ENCODE measurements around the gene HIGD2B.

Gene HIGD2B, protein sequence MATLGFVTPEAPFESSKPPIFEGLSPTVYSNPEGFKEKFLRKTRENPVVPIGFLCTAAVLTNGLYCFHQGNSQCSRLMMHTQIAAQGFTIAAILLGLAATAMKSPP

DNA sequence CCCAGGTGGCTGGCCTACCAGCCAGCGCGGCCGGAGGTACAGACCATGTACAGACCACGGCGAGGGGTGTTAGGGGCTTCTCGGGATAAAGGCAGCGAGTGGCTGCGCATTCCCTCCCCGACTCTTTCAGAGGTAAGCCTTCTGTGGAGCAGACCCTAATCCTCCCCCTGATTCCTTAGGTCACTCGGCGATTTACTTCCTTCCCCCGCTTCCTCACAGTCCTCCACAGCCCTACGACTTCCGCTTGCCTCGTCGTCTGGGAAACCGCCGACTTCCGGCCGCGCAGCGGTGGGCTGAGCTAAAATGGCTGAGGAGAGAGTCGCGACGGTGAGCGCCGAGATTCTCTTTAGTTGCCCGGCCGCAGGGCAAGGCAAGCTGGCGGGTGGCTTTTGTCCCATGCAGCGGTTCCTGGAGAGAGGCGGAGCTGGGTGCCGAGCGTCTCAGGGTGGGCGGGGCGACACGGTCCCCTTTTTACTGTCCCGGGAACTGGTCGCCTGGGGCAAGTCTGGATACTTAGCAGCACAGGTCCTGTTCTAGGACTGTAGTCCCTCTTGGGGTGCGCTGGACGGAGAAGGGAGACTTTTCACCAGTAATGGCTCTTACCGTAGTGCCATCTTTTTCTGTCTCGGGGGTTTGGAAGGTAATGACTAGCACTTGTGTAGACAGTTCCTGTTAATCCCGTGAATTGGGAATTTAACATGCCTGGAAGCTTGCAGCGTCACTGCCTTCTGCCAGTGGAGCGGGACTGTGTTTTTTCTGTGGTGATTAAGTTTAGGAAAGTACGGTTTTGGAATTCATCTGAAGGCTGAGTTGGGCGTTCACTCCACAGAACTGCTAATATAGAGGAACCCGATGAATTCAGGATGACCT is at the start of gene HIGD2B, which contains the start of gene BBS4:
Gene HIGD2B, minus strand, starts transcription at position 258 of the 870 bp plus-strand sequence. CDS start 9,808 bp downstream, outside the sequence.
Gene BBS4, plus strand, starts transcription at position 283 of the 870 bp plus-strand sequence. Its CDS starts 21 bp downstream, at position 304.
- Histone ChIP-seq H4K20me1 (ENCODE audit: control insufficient read depth, insufficient read depth, low read depth, low read length) (no peaks in the 10 kb centered on the region), H3K4me2 (ENCODE audit: low read length) (peak within 1 kb of the TSS; percentile 85), H3K4me1 (ENCODE audit: control insufficient read depth, low read length) (peaks cover 21% of the 10 kb centered on the region), H3K9me2 (replicated peaks; ENCODE audit: control insufficient read depth, low read length) (no peaks in the 10 kb centered on the region), H3K79me2 (ENCODE audit: control insufficient read depth, low read length) (peaks cover 5% of the 10 kb centered on the region), H3F3A (ENCODE audit: control insufficient read depth, insufficient read depth) (peaks cover 7% of the 10 kb centered on the region), H3K9me3 (ENCODE audit: control insufficient read depth, insufficient read depth, low read length) (no peaks in the 10 kb centered on the region; the same call in 1 of the 2 replicates), H3K27me3 (ENCODE audit: control insufficient read depth, low read length) (no peaks in the 10 kb centered on the region), H3K4me3 (ENCODE audit: low read length) (peak within 1 kb of the TSS; percentile 85), H3K36me3 (ENCODE audit: control insufficient read depth, low read length) (no peaks in the 10 kb centered on the region), H3K27ac (ENCODE audit: low read depth, low read length) (peak within 1 kb of the TSS; percentile 64)
- TF ChIP-seq, protein P1, sequence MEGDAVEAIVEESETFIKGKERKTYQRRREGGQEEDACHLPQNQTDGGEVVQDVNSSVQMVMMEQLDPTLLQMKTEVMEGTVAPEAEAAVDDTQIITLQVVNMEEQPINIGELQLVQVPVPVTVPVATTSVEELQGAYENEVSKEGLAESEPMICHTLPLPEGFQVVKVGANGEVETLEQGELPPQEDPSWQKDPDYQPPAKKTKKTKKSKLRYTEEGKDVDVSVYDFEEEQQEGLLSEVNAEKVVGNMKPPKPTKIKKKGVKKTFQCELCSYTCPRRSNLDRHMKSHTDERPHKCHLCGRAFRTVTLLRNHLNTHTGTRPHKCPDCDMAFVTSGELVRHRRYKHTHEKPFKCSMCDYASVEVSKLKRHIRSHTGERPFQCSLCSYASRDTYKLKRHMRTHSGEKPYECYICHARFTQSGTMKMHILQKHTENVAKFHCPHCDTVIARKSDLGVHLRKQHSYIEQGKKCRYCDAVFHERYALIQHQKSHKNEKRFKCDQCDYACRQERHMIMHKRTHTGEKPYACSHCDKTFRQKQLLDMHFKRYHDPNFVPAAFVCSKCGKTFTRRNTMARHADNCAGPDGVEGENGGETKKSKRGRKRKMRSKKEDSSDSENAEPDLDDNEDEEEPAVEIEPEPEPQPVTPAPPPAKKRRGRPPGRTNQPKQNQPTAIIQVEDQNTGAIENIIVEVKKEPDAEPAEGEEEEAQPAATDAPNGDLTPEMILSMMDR (IDR thresholded peaks at IDR 0.05; ENCODE audit: low read depth, low read length, poor library complexity, severe bottlenecking) = no peak
- no peak for TF ChIP-seq EZH2phosphoT487 (IDR thresholded peaks at IDR 0.05; ENCODE audit: borderline replicate concordance, low read length)

DNA sequence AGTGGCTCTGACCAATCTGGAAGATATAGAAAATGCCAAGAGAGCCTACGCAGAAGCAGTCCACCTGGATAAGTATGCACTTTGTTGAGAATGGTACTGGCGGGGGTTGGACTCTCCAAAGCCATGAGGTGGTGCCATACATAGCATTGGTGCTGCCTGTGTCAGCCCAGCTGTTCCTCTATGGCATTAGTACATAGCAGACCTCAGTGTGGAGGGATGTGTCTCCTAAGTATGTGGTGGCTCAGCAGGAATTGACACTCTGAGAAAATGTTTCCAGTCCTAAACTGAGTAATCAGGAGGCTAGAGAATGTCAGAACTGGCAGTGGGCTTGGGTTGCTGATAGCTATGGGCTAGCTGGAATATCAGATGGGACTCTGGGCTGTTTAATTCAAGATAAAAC is 49.1 kb upstream of the HIGD2B start:
- Histone ChIP-seq H3K4me3 (ENCODE audit: low read length) (no peak overlapping the region), H3K79me2 (ENCODE audit: control insufficient read depth, low read length) (no peaks in the 10 kb centered on the region), H3K27ac (ENCODE audit: low read depth, low read length) (no peak overlapping the region), H3K9me2 (replicated peaks; ENCODE audit: control insufficient read depth, low read length) (no peaks in the 10 kb centered on the region), H3K27me3 (ENCODE audit: control insufficient read depth, low read length) (no peaks in the 10 kb centered on the region), H3F3A (ENCODE audit: control insufficient read depth, insufficient read depth) (no peaks in the 10 kb centered on the region), H3K9me3 (ENCODE audit: control insufficient read depth, insufficient read depth, low read length) (no peaks in the 10 kb centered on the region), H3K4me2 (ENCODE audit: low read length) (no peak overlapping the region), H3K4me1 (ENCODE audit: control insufficient read depth, low read length) (peaks cover 3% of the 10 kb centered on the region), H3K36me3 (ENCODE audit: control insufficient read depth, low read length) (peaks cover 46% of the 10 kb centered on the region), H4K20me1 (ENCODE audit: control insufficient read depth, insufficient read depth, low read depth, low read length) (no peaks in the 10 kb centered on the region)
- TF ChIP-seq, protein P1 (IDR thresholded peaks at IDR 0.05; ENCODE audit: low read depth, low read length, poor library complexity, severe bottlenecking) = no peak
- no peak for TF ChIP-seq EZH2phosphoT487 (IDR thresholded peaks at IDR 0.05; ENCODE audit: borderline replicate concordance, low read length)

DNA sequence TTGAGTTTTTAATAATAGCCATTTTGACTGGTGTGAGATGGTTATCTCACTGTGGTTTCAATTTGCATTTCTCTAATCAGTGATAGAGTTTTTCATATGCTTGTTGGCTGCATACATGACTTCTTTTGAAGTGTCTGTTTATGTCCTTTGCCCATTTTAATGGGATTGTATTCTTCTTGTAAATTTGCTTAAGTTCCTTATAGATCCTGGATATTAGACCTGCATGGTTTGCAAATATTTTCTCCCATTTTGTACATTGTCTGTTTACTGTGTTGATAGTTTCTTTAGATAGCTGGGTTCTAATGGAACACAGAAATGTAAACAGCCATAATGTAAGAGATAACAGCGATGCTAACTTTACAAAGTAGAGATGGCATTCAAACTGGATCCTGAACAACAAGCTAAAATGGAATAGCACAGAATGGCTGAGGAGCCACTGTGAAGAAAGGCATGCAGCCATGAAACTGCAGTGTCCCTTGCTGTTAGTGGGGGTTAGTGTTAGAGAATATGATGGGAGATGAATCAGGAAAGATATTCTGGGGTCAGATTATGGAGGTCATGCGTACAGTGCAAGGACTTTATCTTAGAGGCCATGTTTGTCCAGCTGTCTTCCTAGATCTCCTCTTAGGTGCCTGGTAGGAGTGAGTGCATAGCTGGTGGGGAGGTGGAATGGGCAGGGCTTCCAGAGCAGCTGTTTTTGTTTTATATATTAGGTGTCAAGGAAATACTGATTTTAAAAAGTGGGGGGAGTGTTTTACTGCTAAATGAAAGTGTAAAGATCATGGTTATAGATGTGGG is 48.2 kb upstream of the HIGD2B start:
- H3F3A ChIP-seq (ENCODE audit: control insufficient read depth, insufficient read depth) = no peaks in the 10 kb centered on the region
- no peaks in the 10 kb centered on the region for H3K9me3 ChIP-seq (ENCODE audit: control insufficient read depth, insufficient read depth, low read length)
- H3K4me3 ChIP-seq (ENCODE audit: low read length) = no peak overlapping the region
- no peaks in the 10 kb centered on the region for H3K9me2 ChIP-seq (replicated peaks; ENCODE audit: control insufficient read depth, low read length)
- H3K36me3 ChIP-seq (ENCODE audit: control insufficient read depth, low read length) = peaks cover 37% of the 10 kb centered on the region
- H3K27ac ChIP-seq (ENCODE audit: low read depth, low read length) = no peak overlapping the region
- TF ChIP-seq EZH2phosphoT487 (IDR thresholded peaks at IDR 0.05; ENCODE audit: borderline replicate concordance, low read length) = no peak
- TF ChIP-seq, protein P1 (IDR thresholded peaks at IDR 0.05; ENCODE audit: low read depth, low read length, poor library complexity, severe bottlenecking) = no peak
- no peaks in the 10 kb centered on the region for H3K27me3 ChIP-seq (ENCODE audit: control insufficient read depth, low read length)
- H3K4me1 ChIP-seq (ENCODE audit: control insufficient read depth, low read length) = no peaks in the 10 kb centered on the region
- no peak overlapping the region for H3K4me2 ChIP-seq (ENCODE audit: low read length)
- H4K20me1 ChIP-seq (ENCODE audit: control insufficient read depth, insufficient read depth, low read depth, low read length) = no peaks in the 10 kb centered on the region
- no peaks in the 10 kb centered on the region for H3K79me2 ChIP-seq (ENCODE audit: control insufficient read depth, low read length)

Measured in DOHH2 (cell line).